SKM-1 (cell line): Measurements from ENCODE around the gene NBEA.
A peak's percentile ranks its signal among the peaks of the same experiment; 100 is the strongest.

Experiments
- DNase-seq: peaks from one replicate; lab custom pipeline; 2025; ENCODE audit not compliant: unreplicated experiment; lab: John Stamatoyannopoulos, UW

NBEA gene

DNA sequence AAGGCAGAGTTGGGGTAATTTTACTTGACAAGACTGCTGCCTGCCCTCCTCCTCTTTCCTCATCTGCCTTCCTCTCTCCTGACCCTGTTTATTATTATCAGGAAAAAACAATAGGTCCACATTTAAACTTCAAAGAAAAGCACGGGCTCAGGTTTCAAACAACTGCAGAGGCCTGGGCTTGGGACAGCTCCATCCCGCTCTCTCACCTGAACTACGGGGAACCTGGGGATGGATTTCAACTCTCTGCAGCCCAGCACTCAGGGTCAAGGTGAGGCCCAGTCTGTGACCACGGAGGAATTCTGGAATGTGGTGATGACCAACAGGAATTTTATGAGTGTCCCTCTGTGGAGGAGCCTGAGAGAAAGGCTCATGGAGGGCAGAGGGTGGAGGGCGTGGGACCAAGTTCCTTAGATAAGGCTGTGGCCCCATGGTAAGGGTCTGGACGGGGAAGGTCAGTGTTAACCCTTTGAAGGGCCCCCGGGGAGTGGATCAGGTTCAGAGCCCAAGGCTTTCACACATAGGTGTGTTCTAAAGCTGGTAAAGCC lies 755.2 kb downstream of the NBEA start:
- DNase-seq = no peak

DNA sequence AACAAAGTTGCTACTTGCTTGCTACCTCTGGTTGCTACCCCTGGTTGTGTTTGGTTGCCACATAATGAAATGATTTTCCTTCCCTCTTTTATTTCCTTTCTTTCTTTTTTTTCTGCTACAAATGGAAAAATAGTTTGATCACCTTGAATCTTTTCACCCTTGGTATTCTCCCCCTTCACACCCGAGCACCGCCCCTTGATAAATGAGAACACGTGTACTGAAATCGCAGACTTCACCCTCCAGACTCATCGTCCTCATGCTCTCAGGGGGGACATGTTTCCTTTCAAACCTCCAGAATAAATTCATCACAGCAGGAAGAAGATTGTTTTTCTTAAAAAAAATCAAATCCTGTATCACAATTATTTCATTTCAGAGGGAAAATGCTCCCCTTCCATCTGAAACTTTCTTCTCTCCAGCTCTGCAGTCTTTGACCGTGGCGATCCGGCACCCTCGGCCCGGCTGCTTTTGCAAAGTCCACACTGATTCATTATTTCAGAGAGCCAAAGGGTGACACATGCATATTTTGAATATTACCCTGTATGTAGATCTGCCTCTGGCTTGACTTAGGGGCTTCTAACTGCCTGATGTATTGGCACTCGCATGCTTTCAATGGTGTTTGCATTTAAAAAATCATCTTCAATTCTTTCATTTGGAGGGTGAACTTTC lies 757.0 kb downstream of the NBEA start:
- DNase-seq = no peak

DNA sequence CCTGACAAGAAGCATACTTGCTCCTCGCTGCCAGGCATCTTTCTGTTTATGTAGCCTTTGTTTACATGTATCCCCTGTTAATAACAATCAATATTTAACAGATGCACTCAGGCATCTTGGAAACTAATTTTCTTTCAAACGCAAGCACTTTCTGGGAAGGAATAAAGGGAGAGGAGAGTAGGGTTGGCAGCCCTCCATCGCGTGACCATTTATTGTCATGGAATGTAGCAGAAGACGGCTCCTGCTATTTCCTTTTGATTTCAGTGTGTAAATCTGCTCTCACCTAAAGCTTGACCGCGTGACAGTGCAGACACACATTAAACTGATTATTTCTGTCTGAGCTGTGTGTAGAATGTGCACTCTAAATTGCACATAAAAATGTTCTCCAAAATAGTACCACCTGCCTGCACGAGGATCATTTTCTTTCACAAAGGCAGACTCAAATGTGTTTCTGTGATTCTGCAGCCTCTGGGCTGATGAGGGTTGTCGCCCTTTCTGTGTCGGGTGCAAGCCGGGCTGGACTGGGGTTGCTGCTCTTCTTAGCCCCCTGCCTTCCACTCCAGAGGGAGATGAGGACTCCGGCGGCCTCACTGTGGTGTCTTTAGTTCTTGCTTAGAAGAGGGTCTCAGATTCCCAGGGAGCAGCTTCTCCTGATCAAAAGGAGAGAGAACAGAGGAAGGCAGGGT lies 757.9 kb downstream of the NBEA start:
- DNase-seq = no peak

DNA sequence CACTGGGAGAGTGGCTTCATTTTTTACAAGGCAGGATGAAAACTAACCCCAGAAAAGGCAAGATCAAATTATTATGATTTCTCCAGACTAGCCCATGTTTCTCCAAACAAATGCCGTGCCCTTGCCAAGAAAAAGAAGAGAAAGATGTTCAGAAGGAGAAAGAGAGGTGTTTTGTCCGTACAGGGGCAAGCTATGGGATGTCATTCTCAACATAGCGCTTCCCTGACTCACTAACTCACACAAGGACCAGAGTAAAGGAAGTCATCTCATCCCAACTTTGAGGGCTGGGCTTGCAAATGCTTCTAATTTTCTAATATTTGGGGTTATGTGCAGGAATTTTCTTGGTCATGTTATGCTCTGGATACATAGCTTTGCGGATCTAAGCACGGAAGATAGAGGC lies 758.6 kb downstream of the NBEA start:
- DNase-seq = no peak

DNA sequence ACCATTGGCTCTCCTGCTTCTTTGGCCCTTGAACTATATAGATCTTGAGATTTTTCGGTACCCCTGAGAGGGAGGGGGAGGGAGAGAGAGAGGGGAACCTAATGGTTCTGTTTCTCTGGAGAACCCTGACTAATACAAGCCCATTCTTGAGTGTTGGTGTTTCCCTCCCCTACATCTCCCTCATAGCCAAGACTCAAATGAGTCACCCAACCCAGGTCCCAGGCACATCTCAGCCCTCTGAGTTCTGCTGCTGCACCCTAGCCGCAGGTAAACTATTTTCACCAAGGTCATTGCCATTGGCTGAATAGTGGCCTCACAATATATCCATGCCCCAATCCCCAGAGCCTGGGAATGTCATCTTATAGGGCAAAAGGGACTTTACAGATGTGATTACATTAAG lies 760.2 kb downstream of the NBEA start:
- DNase-seq = no peak

DNA sequence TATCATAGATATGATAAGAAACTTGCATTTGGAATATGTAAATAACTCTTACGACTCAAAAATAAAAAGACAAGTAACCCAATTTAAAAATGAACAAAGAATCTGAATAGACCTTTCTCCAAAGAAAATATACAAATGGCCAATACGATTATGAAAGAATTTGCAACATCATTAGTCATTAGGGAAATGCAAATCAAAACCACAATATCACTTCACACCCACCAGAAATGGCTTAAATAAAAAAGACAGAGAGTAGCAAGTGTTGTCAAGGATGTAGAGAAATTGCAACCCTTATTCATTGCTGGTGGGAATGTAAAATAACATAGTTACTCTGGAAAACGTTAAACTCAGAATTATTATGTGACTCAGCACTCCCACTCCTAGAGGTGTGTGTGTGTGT lies 761.0 kb downstream of the NBEA start:
- DNase-seq = no peak

DNA sequence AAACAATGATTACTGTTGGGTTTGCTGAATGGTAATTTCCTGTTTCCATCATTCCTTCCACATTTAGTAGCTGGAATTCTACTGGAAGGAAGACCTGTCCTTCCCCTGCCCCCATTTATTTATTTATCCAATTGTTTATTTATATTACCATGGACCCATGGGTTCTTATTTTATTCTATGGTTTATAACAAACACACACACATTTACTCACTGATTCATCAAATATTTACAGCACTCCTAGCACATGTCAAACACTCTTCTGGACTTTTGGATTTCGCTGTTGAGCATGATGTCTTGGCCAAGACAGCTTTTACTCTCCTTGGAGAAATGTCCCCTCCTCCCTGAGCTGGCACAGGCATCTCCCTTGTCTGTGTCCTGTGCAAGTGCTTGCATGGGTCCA lies 762.3 kb downstream of the NBEA start:
- no peak for DNase-seq

DNA sequence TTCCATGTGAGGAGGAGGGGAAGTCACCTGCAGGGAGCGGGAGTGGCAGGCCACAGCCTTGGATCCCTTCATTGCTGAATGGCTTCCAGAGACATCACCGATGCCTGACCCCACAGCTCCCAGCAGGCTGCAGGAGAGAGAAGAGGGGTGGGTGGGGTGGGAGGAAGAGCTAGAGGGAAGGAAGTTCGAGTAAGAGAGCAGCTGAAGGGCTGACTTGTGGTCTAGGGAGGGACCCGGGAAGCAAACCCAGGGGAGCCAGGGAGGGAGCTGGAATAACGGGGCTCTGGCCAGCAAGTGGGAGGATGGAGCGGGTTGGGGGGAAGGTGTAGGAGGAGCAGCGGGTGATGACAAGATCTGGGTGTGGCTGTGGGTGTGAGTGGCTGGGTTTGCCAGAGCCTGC lies 764.2 kb downstream of the NBEA start:
- DNase-seq = no peak

DNA sequence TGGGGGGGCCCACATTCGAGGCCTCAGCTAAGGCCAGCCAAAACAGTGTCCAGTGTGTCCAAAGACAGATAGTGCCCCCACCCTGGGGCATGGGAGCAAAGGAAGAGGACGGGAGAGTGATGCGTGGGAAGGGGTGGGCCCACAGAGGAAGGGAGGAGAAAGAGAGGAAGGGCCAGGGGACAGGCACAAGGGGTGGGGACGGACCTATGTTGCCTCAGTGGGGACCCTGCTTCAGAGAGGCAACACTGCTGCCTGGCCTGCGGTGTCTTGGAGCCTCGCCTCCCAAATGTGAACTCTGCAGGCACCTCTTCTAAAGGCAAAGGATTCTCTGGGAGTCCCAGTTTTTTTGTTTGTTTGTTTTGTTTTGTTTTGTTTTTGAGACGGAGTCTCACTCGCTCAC lies 764.7 kb downstream of the NBEA start:
- DNase-seq = no peak

DNA sequence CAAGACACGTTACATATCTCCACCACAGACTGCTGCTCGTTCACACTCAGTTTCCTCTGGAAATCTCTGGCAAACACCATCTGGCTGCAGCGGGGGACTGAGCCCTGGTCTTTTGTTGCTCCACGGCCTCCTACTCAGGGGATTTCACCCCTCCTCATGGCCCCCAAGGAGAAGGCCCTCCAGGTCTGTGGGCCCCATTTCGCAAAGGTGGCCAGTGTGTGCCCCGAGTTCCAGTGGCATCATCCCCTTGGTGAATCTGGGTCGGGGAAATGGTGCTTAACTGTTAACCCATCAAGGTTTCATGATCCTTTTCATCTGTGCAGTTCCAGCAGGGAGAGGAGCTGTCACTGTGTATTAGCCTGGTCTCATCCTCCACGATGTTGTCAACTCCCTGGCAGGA lies 769.8 kb downstream of the NBEA start:
- no peak for DNase-seq

DNA sequence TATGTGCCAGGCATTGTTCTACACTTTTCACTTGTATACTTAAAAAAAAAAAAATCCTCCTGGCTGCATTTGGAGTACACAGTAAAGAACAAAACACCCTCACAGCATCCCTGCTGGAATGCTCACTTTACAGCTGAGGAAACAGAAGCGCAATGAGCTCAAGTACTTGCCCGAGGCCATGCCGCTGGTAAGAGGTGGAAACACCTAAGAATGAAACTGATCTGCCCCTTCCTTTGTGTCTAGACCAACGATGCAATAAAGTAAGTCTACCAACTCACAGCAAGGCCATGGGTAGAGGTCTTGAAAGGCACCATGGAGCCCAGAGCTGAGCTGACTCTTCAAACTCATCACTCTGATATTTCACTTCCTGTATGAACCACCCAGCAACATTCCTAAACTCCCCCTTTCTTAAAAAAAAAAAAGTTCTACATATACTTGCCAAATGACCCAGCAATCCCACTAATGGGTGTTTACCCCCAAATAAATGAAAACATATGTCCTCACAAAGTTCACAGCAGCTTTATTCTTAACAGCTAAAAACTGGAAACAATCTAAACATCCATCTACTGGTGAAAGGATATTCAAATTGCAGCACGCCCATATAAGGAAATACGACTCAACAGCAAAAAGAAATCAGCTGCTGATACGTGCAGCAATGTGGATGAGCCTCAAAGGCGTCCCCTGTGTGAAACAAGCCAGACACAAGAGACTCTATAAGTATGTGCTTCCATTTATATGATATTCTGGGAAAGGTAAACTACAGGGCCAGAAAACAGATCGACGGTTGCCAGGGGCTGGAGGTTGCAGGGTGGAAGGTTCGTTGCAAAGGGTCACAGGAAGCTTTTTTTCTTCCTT lies 771.1 kb downstream of the NBEA start:
- DNase-seq = no peak

DNA sequence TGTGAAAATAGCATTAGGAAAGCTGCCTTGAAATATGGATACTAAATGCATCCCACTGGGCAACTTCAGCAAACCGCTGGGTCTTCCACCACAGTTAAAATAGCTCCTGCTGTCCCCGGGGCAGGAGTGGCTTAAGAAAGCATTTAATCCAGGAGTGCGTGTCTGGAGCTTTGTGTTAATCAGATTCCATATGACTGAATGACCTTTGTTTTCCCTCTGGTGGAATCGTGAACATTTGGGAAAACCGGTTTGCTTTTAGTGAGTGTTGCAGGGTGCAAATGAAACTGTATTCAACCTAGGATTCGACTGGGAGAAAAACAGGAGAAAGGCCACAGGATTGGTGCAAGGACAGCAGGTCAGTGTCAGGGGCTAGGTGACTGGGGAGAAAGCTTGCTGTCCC lies 772.1 kb downstream of the NBEA start:
- no peak for DNase-seq

DNA sequence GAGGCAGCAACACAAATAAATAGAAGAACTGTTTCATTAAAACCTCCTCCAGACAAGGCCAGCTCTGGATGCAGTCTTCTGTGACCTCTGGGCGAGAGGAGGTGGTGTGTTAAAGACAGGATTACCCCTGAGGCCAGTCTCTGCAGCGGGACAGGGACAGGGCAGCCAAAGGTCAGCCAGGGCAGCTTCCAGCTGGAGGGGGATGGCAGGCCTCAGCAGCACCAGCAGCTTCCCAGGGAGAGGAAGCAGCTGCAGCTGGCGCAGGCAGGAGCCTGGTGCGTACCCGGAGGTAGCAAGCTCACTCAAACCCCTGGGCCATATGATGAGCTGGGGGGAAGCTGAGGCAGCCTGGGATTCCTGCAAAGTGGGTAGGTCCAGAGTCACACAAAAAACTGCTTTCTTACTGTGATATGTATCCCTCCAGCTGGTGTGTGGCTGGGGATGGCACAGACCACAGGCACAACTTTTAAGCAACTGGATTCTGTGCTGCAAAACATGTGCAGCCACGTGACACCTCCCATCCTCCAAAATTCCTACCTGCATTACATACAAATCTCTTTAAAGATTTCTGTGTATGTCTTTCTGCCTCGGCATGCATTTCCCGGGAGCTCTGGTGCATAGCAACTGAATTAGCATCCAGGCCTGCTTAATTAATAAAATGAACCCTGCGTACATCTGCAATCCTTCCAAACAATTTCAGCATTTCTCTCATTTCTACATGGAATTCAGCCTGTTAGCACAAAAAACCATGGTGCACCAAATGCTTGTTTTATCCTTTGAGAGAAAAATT lies 772.7 kb downstream of the NBEA start:
- DNase-seq = no peak

DNA sequence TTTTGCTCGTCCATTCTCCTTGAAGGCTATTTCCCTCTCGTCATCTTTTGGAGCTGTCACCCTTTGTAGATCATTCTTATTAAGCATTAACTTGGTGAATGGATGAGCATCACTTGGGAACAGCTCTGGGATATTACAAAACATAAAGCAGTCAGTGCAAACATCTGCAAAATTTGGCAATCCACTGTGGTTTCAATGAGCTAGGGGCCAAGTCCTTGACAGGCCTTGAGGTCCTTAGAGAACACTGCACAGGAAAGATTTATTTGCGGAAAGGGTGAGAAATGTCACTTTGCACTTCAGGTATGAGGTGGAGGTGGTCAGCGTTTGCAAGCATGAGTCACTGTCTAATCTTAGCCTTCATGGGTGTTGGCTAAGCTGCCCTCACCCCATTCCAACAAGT lies 774.1 kb downstream of the NBEA start:
- DNase-seq = no peak

DNA sequence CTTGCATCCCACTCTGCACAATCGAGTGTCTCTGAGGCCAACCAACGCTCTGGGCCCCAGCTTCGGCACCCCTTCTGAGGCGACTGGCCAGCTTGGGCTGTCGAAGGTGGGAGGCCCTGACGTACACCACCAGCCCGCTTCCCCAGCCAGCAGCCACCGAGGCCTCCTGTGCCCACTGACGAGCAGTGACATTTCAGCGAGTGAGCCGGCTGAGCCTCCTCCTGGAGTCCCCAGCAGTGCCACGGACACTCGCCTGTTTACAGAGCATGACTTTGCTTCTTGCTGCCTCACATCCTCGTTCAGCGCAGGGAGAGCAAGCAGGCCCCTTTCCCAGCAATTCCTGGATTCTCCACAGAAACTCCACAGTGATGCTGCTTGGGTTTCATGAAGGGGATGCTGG lies 774.7 kb downstream of the NBEA start:
- DNase-seq = no peak

DNA sequence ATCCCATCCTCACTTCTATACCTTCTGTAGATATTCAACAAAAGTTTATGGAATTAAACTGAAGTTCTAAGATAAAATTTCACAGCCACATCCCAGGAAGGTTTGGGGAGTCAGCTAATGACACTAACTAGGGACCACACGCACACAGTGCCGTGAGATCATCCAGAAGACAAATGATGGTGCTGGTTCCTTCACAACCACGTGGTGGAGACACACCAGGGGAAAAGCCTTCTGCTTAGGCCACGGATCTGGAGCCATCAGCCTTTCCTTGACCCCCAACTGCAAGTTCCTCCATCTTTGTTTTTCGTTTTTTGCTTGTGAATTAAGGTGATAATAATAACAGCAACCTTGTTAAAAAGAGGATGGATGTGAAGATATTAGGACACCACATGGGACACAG lies 776.0 kb downstream of the NBEA start:
- no peak for DNase-seq

DNA sequence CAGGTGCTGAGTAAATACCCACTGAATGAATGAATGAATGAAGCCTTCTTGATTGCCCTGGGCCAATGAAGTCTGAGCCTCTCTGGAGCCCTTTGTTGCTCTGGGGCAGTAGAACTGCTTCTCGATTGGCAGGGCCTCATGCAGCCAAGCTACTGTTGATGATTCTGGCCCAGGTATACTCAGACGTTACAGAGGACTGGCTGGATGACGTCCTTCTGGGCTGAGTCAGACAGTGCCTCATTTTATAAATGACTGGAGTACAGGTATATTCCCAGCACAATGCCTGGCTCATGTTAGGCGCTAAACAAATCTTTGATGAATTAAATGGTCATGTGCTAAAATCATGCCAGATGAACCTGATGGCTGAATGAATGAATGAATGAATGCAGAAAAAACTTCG lies 778.2 kb downstream of the NBEA start:
- no peak for DNase-seq

DNA sequence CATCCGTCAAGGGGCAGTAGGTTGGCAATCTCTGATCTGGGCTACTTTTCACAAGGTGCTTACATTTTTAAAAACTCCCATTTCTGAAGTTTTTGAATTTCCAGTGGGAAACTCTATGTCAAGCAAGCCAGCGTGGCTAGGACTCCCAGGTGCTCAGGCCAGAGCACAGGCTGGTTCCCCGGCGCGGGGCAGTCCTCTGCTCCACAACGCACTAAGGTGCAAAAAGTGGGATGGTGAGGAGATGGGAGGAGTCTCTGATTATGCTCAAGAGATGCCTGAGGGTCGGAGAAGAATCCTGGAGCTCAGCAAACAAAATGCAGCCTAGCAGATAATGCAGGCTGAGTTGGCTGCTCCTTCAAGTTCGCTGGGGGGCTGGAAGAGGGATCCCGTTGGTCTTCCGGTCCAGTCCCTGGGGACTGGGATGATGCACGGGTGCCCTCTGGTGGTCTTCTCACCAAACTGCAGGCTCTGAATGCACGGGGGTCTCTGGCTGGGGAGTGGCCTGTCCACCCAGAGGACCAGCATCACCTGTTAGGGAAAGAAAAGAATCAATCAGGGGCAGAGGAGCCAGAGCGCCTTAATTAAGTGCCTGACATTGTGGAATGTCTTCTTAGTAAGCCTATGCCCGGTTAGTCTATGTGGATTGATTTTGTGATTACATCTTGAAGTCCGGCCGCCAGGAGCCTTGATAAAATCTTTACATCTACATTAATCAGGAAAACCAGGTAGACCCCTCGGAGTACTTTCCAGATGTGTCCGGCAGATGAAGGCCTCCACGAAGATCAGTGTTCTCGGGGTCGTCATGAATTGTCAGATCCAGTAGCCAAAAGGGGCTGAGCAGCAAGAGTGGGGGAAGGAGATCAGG lies 778.9 kb downstream of the NBEA start:
- DNase-seq = peak; percentile 29
